ENCODE results near the gene CCDC150.

GRCh38 chr2:196685792-196686191 lies 46.3 kb downstream of the CCDC150 start:
- no peak for TF ChIP-seq CTCF (IDR thresholded peaks at IDR 0.05; ENCODE audit: low read depth, low read length)
- no peak for TF ChIP-seq MAX (IDR thresholded peaks at IDR 0.05; ENCODE audit: low read depth, low read length)
- no peak for TF ChIP-seq POLR2A (IDR thresholded peaks at IDR 0.05; ENCODE audit: extremely low read depth, insufficient read length)
